Activated T-cell treated with anti-CD3 and anti-CD28 coated beads for 24 hours (primary cell): ENCODE data around the gene CCDC70.

Source experiments
- DNase-seq: peaks from one replicate; pipeline ENCODE4 v3.0.0-alpha.2; 2020; ENCODE audit warnings: low read depth

Gene CCDC70

GRCh38 chr13:51862957-51863356 lies 1.2 kb downstream of the CCDC70 start:
- no peak for DNase-seq

GRCh38 chr13:51865838-51866237 lies 4.1 kb downstream of the CCDC70 start:
- DNase-seq, result no peak

GRCh38 chr13:51867062-51867461 lies 5.3 kb downstream of the CCDC70 start:
- DNase-seq, result no peak

- no peak for DNase-seq
Observed at GRCh38 chr13:51869916-51870315, 8.1 kb downstream of the CCDC70 start.

- no peak for DNase-seq
Observed at GRCh38 chr13:51870616-51871015, 8.8 kb downstream of the CCDC70 start.

GRCh38 chr13:51873117-51873798 lies 11.5 kb downstream of the CCDC70 start:
- no peak for DNase-seq

- no peak for DNase-seq
Observed at GRCh38 chr13:51873837-51874236, 12.1 kb downstream of the CCDC70 start.

- no peak for DNase-seq
Observed at GRCh38 chr13:51874651-51875050, 12.9 kb downstream of the CCDC70 start.

- no peak for DNase-seq
Observed at GRCh38 chr13:51879133-51879532, 17.4 kb downstream of the CCDC70 start.

GRCh38 chr13:51881296-51881695 lies 19.5 kb downstream of the CCDC70 start:
- no peak for DNase-seq

GRCh38 chr13:51882570-51883225 lies 20.9 kb downstream of the CCDC70 start:
- no peak for DNase-seq

- DNase-seq, result no peak
Observed at GRCh38 chr13:51883226-51883600, 21.4 kb downstream of the CCDC70 start.

- DNase-seq, result no peak
Observed at GRCh38 chr13:51885651-51886050, 23.9 kb downstream of the CCDC70 start.

GRCh38 chr13:51887468-51887867 lies 25.7 kb downstream of the CCDC70 start:
- no peak for DNase-seq

- no peak for DNase-seq
Observed at GRCh38 chr13:51892657-51893056, 30.9 kb downstream of the CCDC70 start.

GRCh38 chr13:51894239-51894638 lies 32.5 kb downstream of the CCDC70 start:
- no peak for DNase-seq

- peak; percentile 8 for DNase-seq
Observed at GRCh38 chr13:51895906-51896888, 34.4 kb downstream of the CCDC70 start.

GRCh38 chr13:51900471-51900870 lies 38.7 kb downstream of the CCDC70 start:
- no peak for DNase-seq

- no peak for DNase-seq
Observed at GRCh38 chr13:51902776-51903175, 41.0 kb downstream of the CCDC70 start.

- no peak for DNase-seq
Observed at GRCh38 chr13:51905787-51906186, 44.0 kb downstream of the CCDC70 start.

GRCh38 chr13:51906581-51906980 lies 44.8 kb downstream of the CCDC70 start:
- no peak for DNase-seq

GRCh38 chr13:51907040-51907732 lies 45.4 kb downstream of the CCDC70 start:
- no peak for DNase-seq
